HepG2 (cell line): Measurements from ENCODE around the gene TMEFF1. TPM values are rescaled to one million over a fixed set of nuclear protein-coding genes. Genes with fewer than 3 reads are reported as not detected.

ENCODE experiments used
- AKAP8 ChIP-seq: sonication (generic); formaldehyde crosslinking; IDR thresholded peaks from 2 replicates; pipeline ENCODE4 v1.5.1; 2020; ENCODE audit warnings: mild to moderate bottlenecking, missing genetic modification reagents
- JUND ChIP-seq: sonication (generic); formaldehyde crosslinking; IDR thresholded peaks from 2 replicates; pipeline ENCODE4 v1.8.0; 2022; ENCODE audit warnings: mild to moderate bottlenecking, missing genetic modification reagents
- KAT7 ChIP-seq: IDR thresholded peaks from 2 replicates; pipeline ENCODE4 v1.6.1; 2018; ENCODE audit warnings: borderline replicate concordance, missing compliant biosample characterization
- KLF12 ChIP-seq: sonication (generic); formaldehyde crosslinking; IDR thresholded peaks from 2 replicates; pipeline ENCODE4 v1.4.0; 2020; ENCODE audit warnings: missing genetic modification reagents, borderline replicate concordance
- NFE2L1 ChIP-seq: sonication (generic); formaldehyde crosslinking; IDR thresholded peaks from 2 replicates; pipeline ENCODE4 v1.4.0; 2020; ENCODE audit warnings: missing genetic modification reagents, mild to moderate bottlenecking, borderline replicate concordance
- NFE2L2 ChIP-seq: fragments of 150-350 bp; IDR thresholded peaks from 2 replicates; pipeline ENCODE4 v1.6.1; 2014; ENCODE audit warnings: low read length
- NFKBIZ ChIP-seq: IDR thresholded peaks from 2 replicates; pipeline ENCODE4 v1.6.1; 2018; ENCODE audit warnings: missing genetic modification reagents, missing compliant biosample characterization
- NR3C1 ChIP-seq: sonication (generic); formaldehyde crosslinking; IDR thresholded peaks from 2 replicates; pipeline ENCODE4 v1.4.0; 2020; ENCODE audit warnings: missing genetic modification reagents
- ONECUT2 ChIP-seq: sonication (generic); formaldehyde crosslinking; IDR thresholded peaks from 2 replicates; pipeline ENCODE4 v1.4.0; 2020; ENCODE audit warnings: missing genetic modification reagents
- POGZ ChIP-seq: sonication (generic); formaldehyde crosslinking; IDR thresholded peaks from 2 replicates; pipeline ENCODE4 v1.4.0; 2020; ENCODE audit warnings: mild to moderate bottlenecking, missing genetic modification reagents
- SMAD1 ChIP-seq: sonication (generic); formaldehyde crosslinking; IDR thresholded peaks from 2 replicates; pipeline ENCODE4 v1.4.0; 2020; ENCODE audit warnings: missing genetic modification reagents, low read depth, mild to moderate bottlenecking, borderline replicate concordance
- TBX2 ChIP-seq: sonication (generic); formaldehyde crosslinking; IDR thresholded peaks from 2 replicates; pipeline ENCODE4 v1.5.0; 2020; ENCODE audit warnings: missing genetic modification reagents, mild to moderate bottlenecking, borderline replicate concordance
- ZC3H13 ChIP-seq: sonication (generic); formaldehyde crosslinking; IDR thresholded peaks from 2 replicates; pipeline ENCODE4 v1.8.1; 2023; ENCODE audit warnings: mild to moderate bottlenecking, missing genetic modification reagents, moderate library complexity
- ZFP36 ChIP-seq: fragments of 150-350 bp; IDR thresholded peaks from 2 replicates; pipeline ENCODE4 v1.6.1; 2018; ENCODE audit warnings: borderline replicate concordance, low read length, low read depth; ENCODE audit not compliant: partially characterized antibody
- ZMYM2 ChIP-seq: sonication (generic); formaldehyde crosslinking; IDR thresholded peaks from 2 replicates; pipeline ENCODE4 v1.8.0; 2022; ENCODE audit warnings: mild to moderate bottlenecking, missing genetic modification reagents
- ZMYM3 ChIP-seq: sonication (generic); formaldehyde crosslinking; IDR thresholded peaks from 2 replicates; pipeline ENCODE4 v1.5.1; 2020; ENCODE audit warnings: mild to moderate bottlenecking, missing genetic modification reagents
- ZNF138 ChIP-seq: sonication (generic); formaldehyde crosslinking; IDR thresholded peaks from 2 replicates; pipeline ENCODE4 v1.5.0; 2020; ENCODE audit warnings: mild to moderate bottlenecking, low read depth, missing genetic modification reagents
- ZNF367 ChIP-seq: sonication (generic); formaldehyde crosslinking; IDR thresholded peaks from 2 replicates; pipeline ENCODE4 v1.4.0; 2020; ENCODE audit warnings: missing genetic modification reagents, borderline replicate concordance
- ZNF660 ChIP-seq: sonication (generic); formaldehyde crosslinking; IDR thresholded peaks from 2 replicates; pipeline ENCODE4 v1.5.1; 2020; ENCODE audit warnings: mild to moderate bottlenecking, low read depth, missing genetic modification reagents, borderline replicate concordance
- polyA plus RNA-seq, 8 experiments: library from polyadenylated mRNA; depleted of rRNA in 3 of 8; stranded (reverse) in 7 of 8; unstranded in 1 of 8; fragments of >200 nt; fragmentation: Illumina TruSeq in 4 of 8; extraction: Trizol in 4 of 8; gene quantifications; 2 replicates each; pipeline versions ENCODE4 v1.2.1 to v1.2.3, GENCODE V29; 2011 to 2016; ENCODE audit warnings: low read depth in 4 of 8, missing spikeins in 1 of 8, mixed read lengths in 1 of 8; ENCODE audit not compliant: insufficient read depth in 1 of 8
- total RNA-seq, 5 experiments: library from RNA; depleted of rRNA; stranded (reverse); fragments of >200 nt; fragmentation: Illumina TruSeq; extraction: Trizol; gene quantifications; 2 replicates each; pipeline ENCODE4 v1.2.3, GENCODE V29; 2016; ENCODE audit warnings: low read depth in 1 of 5
- TF ChIP-seq, protein P1 (sequence below): sonication (generic); formaldehyde crosslinking; IDR thresholded peaks from 2 replicates; pipeline ENCODE4 v1.8.1; 2023; ENCODE audit warnings: missing genetic modification reagents, inconsistent platforms, borderline replicate concordance
- TF ChIP-seq, protein P2 (sequence below): conservative IDR thresholded peaks from 2 replicates; pipeline ENCODE4 v1.6.1; 2018; ENCODE audit warnings: missing genetic modification reagents
- TF ChIP-seq, protein P3 (sequence below): fragments of 450-650 bp; IDR thresholded peaks from 2 replicates; pipeline ENCODE4 v1.6.1; 2017
- TF ChIP-seq, protein P4 (sequence below): sonication (generic); formaldehyde crosslinking; IDR thresholded peaks from 2 replicates; pipeline ENCODE4 v1.4.0; 2020; ENCODE audit warnings: missing genetic modification reagents
- TF ChIP-seq, protein P5 (sequence below): sonication (generic); formaldehyde crosslinking; IDR thresholded peaks from 2 replicates; pipeline ENCODE4 v1.8.0; 2022; ENCODE audit warnings: missing genetic modification reagents, low read depth, mild to moderate bottlenecking, borderline replicate concordance

The TMEFF1 gene
- total and polyA plus RNA-seq, 2 of the 13 experiments (the other 11 are each of a cell fraction or from before 2014, with no cell fraction given), result 0.87 to 1.9 TPM

DNA sequence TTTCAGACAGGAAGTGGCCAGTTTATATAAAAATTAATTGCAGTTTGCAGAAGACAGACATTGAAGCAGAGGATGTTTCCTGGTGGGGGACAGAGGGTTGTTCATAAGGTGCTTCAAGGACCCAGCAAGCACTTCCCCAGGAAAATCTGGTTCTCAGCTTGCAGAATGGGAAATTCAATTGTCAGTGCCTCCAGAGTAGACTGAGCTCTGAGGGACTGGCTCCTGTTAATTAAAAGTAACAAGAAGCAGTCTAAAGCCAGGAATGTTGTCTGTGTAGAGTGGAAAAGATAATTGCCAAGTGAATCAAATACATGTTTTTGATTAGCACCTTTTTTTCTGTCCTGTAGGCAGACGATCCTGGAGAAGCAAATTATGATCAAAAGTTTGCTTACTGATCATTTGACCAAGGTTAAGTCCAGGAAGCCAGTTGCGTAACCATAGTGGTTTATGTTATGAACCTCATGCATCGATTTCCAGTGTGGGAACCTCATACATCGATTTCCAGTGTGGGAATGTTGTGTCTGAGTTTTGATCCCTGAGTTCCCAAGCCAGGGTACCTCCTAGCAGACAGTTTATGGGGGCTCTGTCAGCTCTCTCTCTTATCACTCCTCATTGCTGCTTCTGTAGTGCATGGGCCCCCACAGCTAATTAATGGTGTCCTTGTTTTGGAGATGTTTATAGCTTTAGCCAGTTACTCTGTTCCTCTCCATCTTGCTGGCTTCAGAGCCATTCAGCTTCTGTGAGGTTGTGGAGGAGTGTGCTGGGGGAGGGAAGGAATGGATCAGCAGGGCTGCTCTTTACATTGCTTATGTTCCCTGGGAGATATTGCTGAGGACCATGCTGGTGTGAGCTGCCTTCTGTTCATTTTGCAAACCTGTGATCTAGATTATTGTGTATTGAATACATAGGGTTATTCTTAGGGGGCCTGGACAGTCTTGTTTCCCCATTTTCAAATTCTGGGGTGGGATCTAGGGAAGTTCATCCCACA is 28.9 kb upstream of the TMEFF1 start (continued):
- no peak for TF ChIP-seq NFE2L2
- no peak for TF ChIP-seq ZMYM2 (CRISPR knock-in tag)
- TF ChIP-seq, protein P1, sequence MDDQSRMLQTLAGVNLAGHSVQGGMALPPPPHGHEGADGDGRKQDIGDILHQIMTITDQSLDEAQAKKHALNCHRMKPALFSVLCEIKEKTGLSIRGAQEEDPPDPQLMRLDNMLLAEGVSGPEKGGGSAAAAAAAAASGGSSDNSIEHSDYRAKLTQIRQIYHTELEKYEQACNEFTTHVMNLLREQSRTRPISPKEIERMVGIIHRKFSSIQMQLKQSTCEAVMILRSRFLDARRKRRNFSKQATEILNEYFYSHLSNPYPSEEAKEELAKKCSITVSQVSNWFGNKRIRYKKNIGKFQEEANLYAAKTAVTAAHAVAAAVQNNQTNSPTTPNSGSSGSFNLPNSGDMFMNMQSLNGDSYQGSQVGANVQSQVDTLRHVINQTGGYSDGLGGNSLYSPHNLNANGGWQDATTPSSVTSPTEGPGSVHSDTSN (CRISPR knock-in tag), result no peak
- TF ChIP-seq, protein P2, sequence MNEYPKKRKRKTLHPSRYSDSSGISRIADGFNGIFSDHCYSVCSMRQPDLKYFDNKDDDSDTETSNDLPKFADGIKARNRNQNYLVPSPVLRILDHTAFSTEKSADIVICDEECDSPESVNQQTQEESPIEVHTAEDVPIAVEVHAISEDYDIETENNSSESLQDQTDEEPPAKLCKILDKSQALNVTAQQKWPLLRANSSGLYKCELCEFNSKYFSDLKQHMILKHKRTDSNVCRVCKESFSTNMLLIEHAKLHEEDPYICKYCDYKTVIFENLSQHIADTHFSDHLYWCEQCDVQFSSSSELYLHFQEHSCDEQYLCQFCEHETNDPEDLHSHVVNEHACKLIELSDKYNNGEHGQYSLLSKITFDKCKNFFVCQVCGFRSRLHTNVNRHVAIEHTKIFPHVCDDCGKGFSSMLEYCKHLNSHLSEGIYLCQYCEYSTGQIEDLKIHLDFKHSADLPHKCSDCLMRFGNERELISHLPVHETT (CRISPR knock-in tag), result no peak
- no peak for TF ChIP-seq ZC3H13
- TF ChIP-seq NFKBIZ, result no peak
- TF ChIP-seq ZMYM3, result no peak
- TF ChIP-seq ZFP36, result no peak
- peak; percentile 98 for TF ChIP-seq ONECUT2 (CRISPR knock-in tag)
- TF ChIP-seq TBX2 (CRISPR knock-in tag), result peak; percentile 43; the same call in 1 of the 2 replicates
- no peak for TF ChIP-seq NR3C1 (CRISPR knock-in tag)
- TF ChIP-seq, protein P3, sequence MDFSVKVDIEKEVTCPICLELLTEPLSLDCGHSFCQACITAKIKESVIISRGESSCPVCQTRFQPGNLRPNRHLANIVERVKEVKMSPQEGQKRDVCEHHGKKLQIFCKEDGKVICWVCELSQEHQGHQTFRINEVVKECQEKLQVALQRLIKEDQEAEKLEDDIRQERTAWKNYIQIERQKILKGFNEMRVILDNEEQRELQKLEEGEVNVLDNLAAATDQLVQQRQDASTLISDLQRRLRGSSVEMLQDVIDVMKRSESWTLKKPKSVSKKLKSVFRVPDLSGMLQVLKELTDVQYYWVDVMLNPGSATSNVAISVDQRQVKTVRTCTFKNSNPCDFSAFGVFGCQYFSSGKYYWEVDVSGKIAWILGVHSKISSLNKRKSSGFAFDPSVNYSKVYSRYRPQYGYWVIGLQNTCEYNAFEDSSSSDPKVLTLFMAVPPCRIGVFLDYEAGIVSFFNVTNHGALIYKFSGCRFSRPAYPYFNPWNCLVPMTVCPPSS, result no peak
- TF ChIP-seq JUND (CRISPR knock-in tag), result no peak
- peak; percentile 81 for TF ChIP-seq POGZ
- TF ChIP-seq, protein P4, sequence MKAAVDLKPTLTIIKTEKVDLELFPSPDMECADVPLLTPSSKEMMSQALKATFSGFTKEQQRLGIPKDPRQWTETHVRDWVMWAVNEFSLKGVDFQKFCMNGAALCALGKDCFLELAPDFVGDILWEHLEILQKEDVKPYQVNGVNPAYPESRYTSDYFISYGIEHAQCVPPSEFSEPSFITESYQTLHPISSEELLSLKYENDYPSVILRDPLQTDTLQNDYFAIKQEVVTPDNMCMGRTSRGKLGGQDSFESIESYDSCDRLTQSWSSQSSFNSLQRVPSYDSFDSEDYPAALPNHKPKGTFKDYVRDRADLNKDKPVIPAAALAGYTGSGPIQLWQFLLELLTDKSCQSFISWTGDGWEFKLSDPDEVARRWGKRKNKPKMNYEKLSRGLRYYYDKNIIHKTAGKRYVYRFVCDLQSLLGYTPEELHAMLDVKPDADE (CRISPR knock-in tag), result no peak
- no peak for TF ChIP-seq ZNF367 (CRISPR knock-in tag)
- no peak for TF ChIP-seq AKAP8 (CRISPR knock-in tag)
- TF ChIP-seq KLF12 (CRISPR knock-in tag), result no peak
- no peak for TF ChIP-seq KAT7
- TF ChIP-seq ZNF660 (CRISPR knock-in tag), result no peak
- no peak for TF ChIP-seq NFE2L1 (CRISPR knock-in tag)
- TF ChIP-seq SMAD1 (CRISPR knock-in tag), result no peak
- TF ChIP-seq, protein P5, sequence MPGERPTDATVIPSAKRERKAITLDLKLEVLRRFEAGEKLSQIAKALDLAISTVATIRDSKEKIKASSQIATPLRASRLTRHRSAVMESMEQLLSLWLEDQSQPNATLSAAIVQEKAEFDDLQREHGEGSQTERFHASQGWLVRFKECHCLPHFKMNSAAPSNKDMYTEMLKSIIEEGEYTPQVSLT, result no peak
- TF ChIP-seq ZNF138 (CRISPR knock-in tag), result no peak
